ENCODE measurements around the gene SETD1A. TPM values are rescaled to one million over a fixed set of nuclear protein-coding genes. Genes with fewer than 3 reads are reported as not detected.

Gene SETD1A
- total and polyA plus RNA-seq, 2 experiments from 2014 or later: 2.3 to 4.0 TPM

DNA sequence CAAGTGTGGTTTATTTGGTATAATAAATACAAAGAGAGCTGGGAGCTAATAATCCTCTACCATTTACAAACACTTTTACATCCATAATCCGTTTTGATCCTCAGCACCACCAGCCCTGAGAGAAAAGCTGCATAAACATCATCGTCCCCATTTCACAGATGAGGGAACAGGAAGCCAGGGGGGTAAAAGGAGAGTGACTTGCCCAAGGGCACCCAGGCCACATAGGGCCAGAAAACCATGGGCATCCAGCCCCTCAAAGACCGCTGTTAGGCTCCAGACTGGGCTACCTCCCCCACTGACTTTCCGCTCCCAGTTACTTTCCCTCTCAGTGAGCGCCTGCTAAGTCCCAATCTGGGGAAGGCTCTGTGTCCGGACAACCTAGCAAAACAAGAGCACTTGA, 46.2 kb downstream of the SETD1A start:
- no peaks in the 10 kb centered on the region for H3K36me3 ChIP-seq (ENCODE audit: low read depth)
- H3K9ac ChIP-seq: no peak overlapping the region
- H3K4me1 ChIP-seq (ENCODE audit: insufficient read depth): peaks cover 22% of the 10 kb centered on the region
- in situ Hi-C loops (cut with MboI): no loop called here
- H3K9me3 ChIP-seq (ENCODE audit: low read depth): no peaks in the 10 kb centered on the region
- no peak overlapping the region for H3K27ac ChIP-seq
- H2AFZ ChIP-seq: no peak overlapping the region
- H3F3A ChIP-seq (ENCODE audit: insufficient read depth): peaks cover 21% of the 10 kb centered on the region
- DNase-seq: no peak
- no peaks in the 10 kb centered on the region for H3K27me3 ChIP-seq (replicated peaks; ENCODE audit: insufficient read depth)
- 89 to 90% methylated on average over 6 of the region's 6 CpGs for WGBS, 2 experiments (ENCODE audit: low coverage in 1 of 2, low lambda C conversion rate in 2 of 2, missing lambda C conversion rate in 2 of 2)
- no peak overlapping the region for H3K4me3 ChIP-seq
- no peaks in the 10 kb centered on the region for H3K79me2 ChIP-seq (ENCODE audit: insufficient read depth)
- H3K4me2 ChIP-seq (ENCODE audit: unreplicated experiment): no peak overlapping the region
- TF ChIP-seq EZH2phosphoT487 (IDR thresholded peaks at IDR 0.05; ENCODE audit: insufficient read depth, low read depth) (no peak), EZH2 (IDR thresholded peaks at IDR 0.05; ENCODE audit: insufficient read depth, poor library complexity, severe bottlenecking) (no peak)
- no peaks in the 10 kb centered on the region for H4K20me1 ChIP-seq (ENCODE audit: insufficient read depth)
- H3K9me2 ChIP-seq (ENCODE audit: insufficient read depth): no peaks in the 10 kb centered on the region

DNA sequence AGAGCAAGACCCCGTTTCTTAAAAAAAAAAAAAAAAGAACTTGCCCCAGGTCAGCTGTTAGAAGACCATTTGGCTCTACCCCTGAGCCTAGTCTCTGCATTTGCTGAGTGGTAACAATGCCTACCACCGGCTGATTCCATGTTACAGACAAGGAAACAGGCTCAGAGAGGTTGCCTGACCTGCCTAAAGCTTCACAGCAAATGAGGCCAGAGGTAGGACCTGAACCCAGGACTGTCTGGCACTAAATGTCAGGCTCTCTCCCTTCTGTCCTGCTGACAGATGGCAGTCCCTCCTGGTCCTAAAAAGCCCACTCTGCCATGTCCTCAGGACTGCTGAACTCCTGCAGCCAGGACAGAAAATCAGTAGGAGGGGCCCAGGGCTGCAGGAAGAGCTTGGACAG, 47.1 kb downstream of the SETD1A start:
- Histone ChIP-seq H3K4me2 (ENCODE audit: unreplicated experiment) (no peak overlapping the region), H2AFZ (no peak overlapping the region), H3K9me2 (ENCODE audit: insufficient read depth) (no peaks in the 10 kb centered on the region), H3F3A (ENCODE audit: insufficient read depth) (peaks cover 14% of the 10 kb centered on the region), H4K20me1 (ENCODE audit: insufficient read depth) (no peaks in the 10 kb centered on the region), H3K9me3 (ENCODE audit: low read depth) (no peaks in the 10 kb centered on the region), H3K36me3 (ENCODE audit: low read depth) (no peaks in the 10 kb centered on the region), H3K27ac (no peak overlapping the region), H3K79me2 (ENCODE audit: insufficient read depth) (no peaks in the 10 kb centered on the region), H3K4me3 (no peak overlapping the region), H3K9ac (no peak overlapping the region), H3K4me1 (ENCODE audit: insufficient read depth) (peaks cover 16% of the 10 kb centered on the region), H3K27me3 (replicated peaks; ENCODE audit: insufficient read depth) (no peaks in the 10 kb centered on the region)
- no peak for TF ChIP-seq EZH2 (IDR thresholded peaks at IDR 0.05; ENCODE audit: insufficient read depth, poor library complexity, severe bottlenecking)
- TF ChIP-seq EZH2phosphoT487 (IDR thresholded peaks at IDR 0.05; ENCODE audit: insufficient read depth, low read depth): no peak
- DNase-seq: no peak
- in situ Hi-C loops (cut with MboI): no loop called here
- 31 to 32% methylated on average over 2 of the region's 2 CpGs for WGBS, 2 experiments (ENCODE audit: low coverage in 1 of 2, low lambda C conversion rate in 2 of 2, missing lambda C conversion rate in 2 of 2)

- 78 to 81% methylated on average over 16 of the region's 16 CpGs for WGBS, 2 experiments (ENCODE audit: low coverage in 1 of 2, low lambda C conversion rate in 2 of 2, missing lambda C conversion rate in 2 of 2)
- Histone ChIP-seq H3K4me3 (no peak overlapping the region), H3F3A (ENCODE audit: insufficient read depth) (0 out of 2 replicates have a peak, but pooled peaks cover 8% of the 10 kb centered on the region), H3K4me2 (ENCODE audit: unreplicated experiment) (no peak overlapping the region), H3K9me3 (ENCODE audit: low read depth) (no peaks in the 10 kb centered on the region), H3K9ac (no peak overlapping the region), H4K20me1 (ENCODE audit: insufficient read depth) (no peaks in the 10 kb centered on the region), H3K79me2 (ENCODE audit: insufficient read depth) (no peaks in the 10 kb centered on the region), H2AFZ (no peak overlapping the region), H3K4me1 (ENCODE audit: insufficient read depth) (peaks cover 13% of the 10 kb centered on the region), H3K36me3 (ENCODE audit: low read depth) (no peaks in the 10 kb centered on the region), H3K27ac (no peak overlapping the region), H3K9me2 (ENCODE audit: insufficient read depth) (no peaks in the 10 kb centered on the region), H3K27me3 (replicated peaks; ENCODE audit: insufficient read depth) (no peaks in the 10 kb centered on the region)
- in situ Hi-C loops (cut with MboI): no loop called here
- no peak for DNase-seq
- TF ChIP-seq EZH2 (IDR thresholded peaks at IDR 0.05; ENCODE audit: insufficient read depth, poor library complexity, severe bottlenecking) (no peak), EZH2phosphoT487 (IDR thresholded peaks at IDR 0.05; ENCODE audit: insufficient read depth, low read depth) (no peak)
Measured at GRCh38 chr16:31005350-31006085, 48.0 kb downstream of the SETD1A start.

- H3K4me3 ChIP-seq: no peak overlapping the region
- H3K9me2 ChIP-seq (ENCODE audit: insufficient read depth): no peaks in the 10 kb centered on the region
- DNase-seq: no peak
- H3K27ac ChIP-seq: no peak overlapping the region
- no peaks in the 10 kb centered on the region for H3K36me3 ChIP-seq (ENCODE audit: low read depth)
- H3K4me1 ChIP-seq (ENCODE audit: insufficient read depth): peaks cover 16% of the 10 kb centered on the region
- 0 out of 2 replicates have a peak, but pooled peaks cover 8% of the 10 kb centered on the region for H3F3A ChIP-seq (ENCODE audit: insufficient read depth)
- H3K9me3 ChIP-seq (ENCODE audit: low read depth): no peaks in the 10 kb centered on the region
- no peak overlapping the region for H2AFZ ChIP-seq
- TF ChIP-seq EZH2phosphoT487 (IDR thresholded peaks at IDR 0.05; ENCODE audit: insufficient read depth, low read depth) (no peak), EZH2 (IDR thresholded peaks at IDR 0.05; ENCODE audit: insufficient read depth, poor library complexity, severe bottlenecking) (no peak)
- H3K27me3 ChIP-seq (replicated peaks; ENCODE audit: insufficient read depth): no peaks in the 10 kb centered on the region
- H3K9ac ChIP-seq: no peak overlapping the region
- in situ Hi-C loops (cut with MboI): no loop called here
- no peaks in the 10 kb centered on the region for H3K79me2 ChIP-seq (ENCODE audit: insufficient read depth)
- no peak overlapping the region for H3K4me2 ChIP-seq (ENCODE audit: unreplicated experiment)
- no peaks in the 10 kb centered on the region for H4K20me1 ChIP-seq (ENCODE audit: insufficient read depth)
- WGBS, 2 experiments (ENCODE audit: low coverage in 1 of 2, low lambda C conversion rate in 2 of 2, missing lambda C conversion rate in 2 of 2): 63 to 67% methylated on average over 5 to 7 of the region's 7 CpGs
Measured at GRCh38 chr16:31006086-31006385, 48.5 kb downstream of the SETD1A start.
